SK-N-MC (cell line): ENCODE results near the gene C2orf42.
"Not testable (repeated sequence)": the region's sequence is repeated elsewhere in the genome, so short reads cannot be mapped to it uniquely, and the experiment has no call there.

ENCODE experiments used
- EZH2 ChIP-seq: fragments of 200-600 bp; sonication (generic); IDR thresholded peaks from one replicate; pipeline ENCODE4 v1.6.1; 2017; ENCODE audit warnings: antibody characterized with exemption
- FOXP2 ChIP-seq: optimal IDR thresholded peaks from 2 replicates; pipeline ENCODE3; 2011; ENCODE audit warnings: mild to moderate bottlenecking, moderate library complexity; ENCODE audit not compliant: insufficient read depth; ENCODE audit errors: extremely low read length, control extremely low read depth
- POLR2AphosphoS5 ChIP-seq: IDR thresholded peaks from 2 replicates; pipeline ENCODE4 v1.6.1; 2012; ENCODE audit warnings: mild to moderate bottlenecking, low read depth, low read length, borderline replicate concordance

DNA sequence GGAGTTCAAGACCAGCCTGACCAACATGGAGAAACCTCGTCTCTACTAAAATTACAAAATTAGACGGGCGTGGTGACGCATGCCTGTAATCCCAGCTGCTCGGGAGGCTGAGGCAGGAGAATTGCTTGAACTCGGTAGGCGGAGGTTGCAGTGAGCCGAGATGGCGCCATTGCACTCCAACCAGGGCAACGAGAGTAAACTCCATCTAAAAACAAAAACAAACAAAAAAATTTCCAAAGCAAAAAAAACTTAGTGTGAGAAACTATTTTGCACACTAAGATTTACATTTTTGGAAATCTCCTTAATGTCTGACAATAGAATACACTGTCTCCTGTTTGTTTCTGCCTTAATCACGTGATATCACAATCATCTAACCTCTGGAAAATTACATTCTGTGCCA is 89.1 kb downstream of the C2orf42 start:
- TF ChIP-seq POLR2AphosphoS5, EZH2, FOXP2: not testable (repeated sequence)
